ENCODE results near the gene KCNMA1.

Gene KCNMA1

GRCh38 chr10:77680811-77681210, 43.2 kb upstream of the KCNMA1 start:
- Histone ChIP-seq H4K20me1 (ENCODE audit: low read depth, low read length) (no peaks in the 10 kb centered on the region), H3K79me2 (ENCODE audit: insufficient read depth, low read length) (no peaks in the 10 kb centered on the region), H3K4me3 (ENCODE audit: insufficient read depth, low read length, poor library complexity, severe bottlenecking) (no peak overlapping the region), H2AFZ (ENCODE audit: low read depth, low read length, severe bottlenecking) (no peak overlapping the region), H3K9me2 (replicated peaks; ENCODE audit: insufficient read depth, low read length) (no peaks in the 10 kb centered on the region), H3K4me2 (ENCODE audit: low read depth, low read length, poor library complexity, severe bottlenecking) (no peak overlapping the region), H3K36me3 (ENCODE audit: low read length) (no peaks in the 10 kb centered on the region), H3K9me3 (ENCODE audit: insufficient read depth, low read length) (no peaks in the 10 kb centered on the region), H3K9ac (ENCODE audit: low read length) (no peak overlapping the region), H3F3A (ENCODE audit: insufficient read depth) (no peaks in the 10 kb centered on the region), H3K27me3 (ENCODE audit: low read length) (no peaks in the 10 kb centered on the region), H3K27ac (ENCODE audit: low read depth, low read length) (no peak overlapping the region)
- TF ChIP-seq EZH2phosphoT487 (conservative IDR thresholded peaks at IDR 0.05; ENCODE audit: low read length) (no peak), CTCF (IDR thresholded peaks at IDR 0.05; ENCODE audit: insufficient read depth, low read length, poor library complexity, severe bottlenecking) (no peak)

GRCh38 chr10:77680065-77680464, 42.5 kb upstream of the KCNMA1 start:
- Histone ChIP-seq H3K4me3 (ENCODE audit: insufficient read depth, low read length, poor library complexity, severe bottlenecking) (no peak overlapping the region), H3K79me2 (ENCODE audit: insufficient read depth, low read length) (no peaks in the 10 kb centered on the region), H3K9ac (ENCODE audit: low read length) (no peak overlapping the region), H4K20me1 (ENCODE audit: low read depth, low read length) (no peaks in the 10 kb centered on the region), H3F3A (ENCODE audit: insufficient read depth) (no peaks in the 10 kb centered on the region), H3K36me3 (ENCODE audit: low read length) (no peaks in the 10 kb centered on the region), H3K27ac (ENCODE audit: low read depth, low read length) (no peak overlapping the region), H3K27me3 (ENCODE audit: low read length) (no peaks in the 10 kb centered on the region), H2AFZ (ENCODE audit: low read depth, low read length, severe bottlenecking) (no peak overlapping the region), H3K9me3 (ENCODE audit: insufficient read depth, low read length) (no peaks in the 10 kb centered on the region), H3K9me2 (replicated peaks; ENCODE audit: insufficient read depth, low read length) (no peaks in the 10 kb centered on the region), H3K4me2 (ENCODE audit: low read depth, low read length, poor library complexity, severe bottlenecking) (no peak overlapping the region)
- TF ChIP-seq EZH2phosphoT487 (conservative IDR thresholded peaks at IDR 0.05; ENCODE audit: low read length): no peak
- no peak for TF ChIP-seq CTCF (IDR thresholded peaks at IDR 0.05; ENCODE audit: insufficient read depth, low read length, poor library complexity, severe bottlenecking)

GRCh38 chr10:77679217-77679616, 41.6 kb upstream of the KCNMA1 start:
- H3K9ac ChIP-seq (ENCODE audit: low read length): no peak overlapping the region
- H3K4me2 ChIP-seq (ENCODE audit: low read depth, low read length, poor library complexity, severe bottlenecking): no peak overlapping the region
- no peaks in the 10 kb centered on the region for H3K9me2 ChIP-seq (replicated peaks; ENCODE audit: insufficient read depth, low read length)
- H3K27me3 ChIP-seq (ENCODE audit: low read length): no peaks in the 10 kb centered on the region
- H4K20me1 ChIP-seq (ENCODE audit: low read depth, low read length): no peaks in the 10 kb centered on the region
- H2AFZ ChIP-seq (ENCODE audit: low read depth, low read length, severe bottlenecking): no peak overlapping the region
- no peak overlapping the region for H3K27ac ChIP-seq (ENCODE audit: low read depth, low read length)
- no peaks in the 10 kb centered on the region for H3K79me2 ChIP-seq (ENCODE audit: insufficient read depth, low read length)
- H3K9me3 ChIP-seq (ENCODE audit: insufficient read depth, low read length): no peaks in the 10 kb centered on the region
- H3F3A ChIP-seq (ENCODE audit: insufficient read depth): no peaks in the 10 kb centered on the region
- no peaks in the 10 kb centered on the region for H3K36me3 ChIP-seq (ENCODE audit: low read length)
- no peak overlapping the region for H3K4me3 ChIP-seq (ENCODE audit: insufficient read depth, low read length, poor library complexity, severe bottlenecking)
- TF ChIP-seq CTCF (IDR thresholded peaks at IDR 0.05; ENCODE audit: insufficient read depth, low read length, poor library complexity, severe bottlenecking): no peak
- TF ChIP-seq EZH2phosphoT487 (conservative IDR thresholded peaks at IDR 0.05; ENCODE audit: low read length): no peak

Measured in SU-DHL-6 (cell line).